ENCODE results near the gene PHF12.
"Not testable (repeated sequence)": the region's sequence is repeated elsewhere in the genome, so short reads cannot be mapped to it uniquely, and the experiment has no call there.

Gene PHF12

DNA sequence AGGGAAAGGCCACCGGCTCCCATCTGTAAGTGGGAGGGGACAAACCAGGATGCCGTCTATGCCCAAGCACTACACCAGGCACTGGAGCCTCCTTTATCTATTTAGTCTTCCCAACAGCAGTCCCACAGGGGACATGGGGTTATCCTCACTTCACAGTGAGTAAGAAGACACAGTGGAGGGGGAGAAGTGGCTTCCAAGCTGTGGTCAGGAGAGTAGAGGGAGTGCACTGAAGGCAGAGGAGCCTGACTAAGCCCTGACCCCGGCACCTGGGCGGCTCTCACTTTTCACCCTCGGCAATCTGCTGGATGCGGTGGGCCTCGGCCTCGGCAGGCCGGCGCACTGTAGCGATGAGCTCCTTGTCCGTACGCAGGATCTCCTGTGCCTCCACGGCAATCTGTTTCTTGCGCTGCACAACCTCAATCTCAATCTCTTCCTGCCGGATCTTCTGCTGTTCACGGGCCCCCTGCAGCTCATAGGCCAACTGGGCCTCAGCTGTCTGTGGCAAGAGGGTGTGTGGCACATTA, 69.7 kb downstream of the PHF12 start:
- no peak for DNase-seq

- DNase-seq: no peak
These were observed 70.8 kb downstream of the PHF12 start for GRCh38 chr17:28880572-28880945.

- no peak for DNase-seq
These were observed 71.3 kb downstream of the PHF12 start for GRCh38 chr17:28879886-28880571.

DNA sequence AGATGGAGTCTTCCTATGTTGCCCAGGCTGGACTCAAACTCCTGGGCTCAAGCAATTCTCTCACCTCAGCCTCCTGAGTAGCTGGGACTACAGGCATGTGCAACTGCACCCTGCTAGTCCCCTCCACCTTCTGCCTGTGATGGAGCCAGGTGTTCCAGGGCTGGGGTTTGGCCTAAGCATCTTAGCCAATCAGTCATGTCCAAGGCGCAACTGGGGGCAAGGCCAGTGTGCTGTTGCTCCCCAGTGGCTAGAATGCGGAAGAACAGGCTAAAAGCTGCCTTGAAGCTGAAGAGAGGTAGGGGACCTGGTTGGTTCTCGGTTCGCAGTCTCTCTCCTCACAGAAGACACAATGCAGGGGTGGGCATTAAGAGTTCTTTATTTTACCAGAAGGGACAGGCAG, 72.3 kb downstream of the PHF12 start:
- peak; percentile 20 to 28 for DNase-seq

GRCh38 chr17:28878158-28878910, 73.0 kb downstream of the PHF12 start:
- DNase-seq: no peak

- not testable (repeated sequence) for DNase-seq
These were observed 74.1 kb downstream of the PHF12 start for GRCh38 chr17:28877150-28877711.

DNA sequence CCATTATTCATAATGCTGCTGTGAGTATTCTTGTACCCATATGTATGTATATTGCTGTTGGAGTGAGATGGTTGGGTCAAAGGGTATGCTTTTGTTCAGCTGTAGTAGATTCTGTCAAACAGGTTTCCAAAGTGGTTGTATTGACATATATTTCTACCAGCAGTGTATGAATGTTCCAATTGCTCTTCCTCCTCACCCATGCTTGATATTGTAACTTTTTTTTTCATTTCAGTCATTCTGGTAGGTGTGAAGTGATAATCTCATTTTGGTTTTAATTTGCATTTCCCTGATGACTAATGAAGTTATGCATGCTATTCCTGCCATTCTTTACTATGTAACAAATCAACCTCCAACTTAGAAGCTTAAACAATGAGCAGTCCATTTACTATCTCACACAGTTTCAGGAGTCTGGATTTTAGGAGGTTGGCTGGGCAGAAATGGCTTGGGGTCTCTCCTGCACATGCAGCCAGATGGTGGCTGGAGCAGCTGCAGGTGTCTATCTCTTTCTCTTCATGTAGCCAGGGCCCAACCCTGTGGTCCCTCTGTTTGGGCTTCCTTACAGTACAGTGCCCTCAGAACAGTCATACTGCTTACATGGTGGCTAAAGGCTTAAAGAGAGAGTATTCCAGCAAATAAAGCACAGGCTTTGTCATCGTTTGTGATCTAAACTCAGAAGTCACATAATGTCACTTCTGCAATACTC, 75.3 kb downstream of the PHF12 start:
- DNase-seq: no peak

DNA sequence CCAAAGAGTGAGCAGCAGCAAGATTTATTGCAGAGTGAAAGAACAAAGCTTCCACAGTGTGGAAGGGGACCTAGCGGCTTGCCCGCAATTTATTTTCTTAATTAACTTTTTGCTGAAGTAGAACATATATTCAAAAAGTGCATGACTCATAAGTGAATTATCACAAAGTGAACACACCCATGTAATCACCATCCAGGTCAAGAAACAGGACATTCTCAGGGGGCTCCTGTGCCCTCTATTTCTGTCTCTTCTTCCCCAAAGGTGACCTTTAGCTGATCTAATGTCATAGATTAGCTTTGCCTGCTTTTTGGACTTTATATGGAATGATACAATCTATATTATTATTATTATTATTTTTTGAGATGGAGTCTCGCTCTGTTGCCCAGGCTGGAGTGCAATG, 76.6 kb downstream of the PHF12 start:
- DNase-seq: no peak

- no peak for DNase-seq
These were observed 77.5 kb downstream of the PHF12 start for GRCh38 chr17:28873839-28874238.

GRCh38 chr17:28871056-28871579, 80.2 kb downstream of the PHF12 start:
- DNase-seq: no peak

GRCh38 chr17:28867276-28867675, 84.0 kb downstream of the PHF12 start:
- no peak for DNase-seq

- peak in 1 of 2 experiments; percentile 13 for DNase-seq
These were observed 85.2 kb downstream of the PHF12 start for GRCh38 chr17:28865946-28866752.

GRCh38 chr17:28864991-28865849, 86.1 kb downstream of the PHF12 start:
- no peak for DNase-seq

DNA sequence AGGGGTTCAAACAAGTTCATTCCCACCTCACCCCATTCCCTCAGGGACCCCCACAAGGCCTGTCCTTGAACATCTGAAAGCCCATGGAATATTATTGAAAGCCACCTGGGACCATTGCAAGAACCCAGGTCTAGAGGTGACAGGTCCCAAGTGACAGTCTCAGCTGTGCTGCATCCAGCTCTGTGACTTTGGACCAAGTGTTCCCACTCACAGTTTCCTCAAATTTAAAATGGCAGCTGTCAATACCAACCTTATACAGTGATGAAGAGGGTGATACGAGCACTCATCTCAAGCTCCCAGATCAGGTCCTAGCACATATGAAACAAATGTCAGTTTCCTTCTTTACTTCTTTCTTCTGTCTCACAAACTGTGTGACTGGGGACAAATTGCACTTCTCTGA, 87.4 kb downstream of the PHF12 start:
- DNase-seq: no peak

- no peak for DNase-seq
These were observed 88.8 kb downstream of the PHF12 start for GRCh38 chr17:28862561-28862960.

GRCh38 chr17:28861393-28862203, 89.7 kb downstream of the PHF12 start:
- no peak for DNase-seq

- no peak for DNase-seq
These were observed 90.9 kb downstream of the PHF12 start for GRCh38 chr17:28860363-28860808.

DNA sequence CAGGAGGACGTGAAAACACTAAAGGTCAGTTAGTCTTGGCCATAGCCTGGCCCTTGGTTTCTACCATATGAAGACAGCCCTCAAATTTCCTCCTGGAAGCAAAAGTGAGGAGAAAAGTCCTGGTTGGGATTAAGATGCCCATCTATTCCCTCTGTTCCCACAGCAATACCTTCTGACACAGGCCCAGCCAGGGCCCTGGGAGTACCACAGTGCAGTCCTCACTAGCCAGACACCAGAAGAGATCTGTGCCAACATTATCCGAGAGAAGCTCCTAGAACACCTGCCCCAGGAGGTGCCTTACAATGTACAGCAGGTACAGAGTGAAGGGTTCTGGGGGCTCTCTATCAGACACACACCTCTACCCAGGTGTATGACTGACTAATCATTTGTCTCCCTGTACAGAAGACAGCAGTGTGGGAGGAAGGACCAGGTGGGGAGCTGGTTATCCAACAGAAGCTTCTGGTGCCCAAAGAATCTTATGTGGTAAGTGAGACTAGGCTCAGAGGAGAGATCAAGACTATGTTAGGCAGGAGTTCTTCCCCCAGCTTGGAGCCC, 92.4 kb downstream of the PHF12 start:
- no peak for DNase-seq

GRCh38 chr17:28857905-28858800, 93.2 kb downstream of the PHF12 start:
- DNase-seq: no peak
